ENCODE measurements around the gene NRG2.

The NRG2 gene

DNA sequence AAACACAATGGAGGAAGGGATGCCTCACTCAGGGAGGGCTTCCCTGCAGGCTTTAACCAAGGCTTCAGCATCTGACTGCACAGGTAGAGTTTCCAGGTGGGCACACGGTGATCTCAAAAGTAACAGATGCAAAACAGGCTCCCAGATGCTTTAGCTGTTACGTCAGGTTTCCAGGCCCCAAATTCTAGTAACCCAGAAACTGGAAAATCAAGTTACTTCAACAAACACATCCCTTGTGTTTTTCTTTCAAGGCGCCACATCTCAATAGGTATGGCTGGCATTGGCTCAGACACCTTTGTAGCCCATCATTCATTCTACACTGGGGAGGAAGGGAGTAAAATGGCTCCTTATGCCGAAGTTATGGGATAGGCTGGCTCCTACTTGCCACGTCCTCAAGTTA, 27.4 kb downstream of the NRG2 start:
- H3K27me3 ChIP-seq: no peaks in the 10 kb centered on the region
- no peaks in the 10 kb centered on the region for H3K9me3 ChIP-seq
- no peak overlapping the region for H3K27ac ChIP-seq
- H3K9ac ChIP-seq: no peak overlapping the region
- H3K4me3 ChIP-seq: no peak overlapping the region
- H3K4me2 ChIP-seq: no peak overlapping the region
- H3K36me3 ChIP-seq: no peaks in the 10 kb centered on the region
- H3K4me1 ChIP-seq: no peaks in the 10 kb centered on the region
- no peak for TF ChIP-seq Cebpa-rat (IDR thresholded peaks at IDR 0.05)
- no peaks in the 10 kb centered on the region for H4K20me1 ChIP-seq

DNA sequence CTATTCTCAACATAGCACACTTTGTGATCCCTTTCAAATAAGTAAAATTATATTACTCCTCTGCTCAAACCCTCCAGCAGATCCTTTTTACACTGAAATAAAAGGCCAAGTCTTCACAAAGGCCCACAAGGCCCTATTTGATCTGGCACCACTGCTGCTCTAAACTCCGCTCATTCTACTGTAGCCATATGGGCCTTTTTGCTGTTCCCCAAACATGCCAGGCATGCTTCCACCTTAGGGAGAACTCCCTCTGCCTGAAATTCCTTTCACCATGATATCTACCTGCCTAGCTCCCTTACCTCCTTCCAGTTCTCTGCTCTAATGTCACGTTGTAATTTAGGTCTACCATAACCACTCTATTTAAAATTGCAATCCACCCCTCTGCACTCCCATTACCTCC, 28.3 kb downstream of the NRG2 start:
- Histone ChIP-seq H3K27me3 (no peaks in the 10 kb centered on the region), H3K36me3 (no peaks in the 10 kb centered on the region), H3K4me1 (no peaks in the 10 kb centered on the region), H3K4me3 (no peak overlapping the region), H3K4me2 (no peak overlapping the region), H3K9me3 (no peaks in the 10 kb centered on the region), H3K9ac (no peak overlapping the region), H3K27ac (no peak overlapping the region), H4K20me1 (no peaks in the 10 kb centered on the region)
- TF ChIP-seq Cebpa-rat (IDR thresholded peaks at IDR 0.05): no peak

DNA sequence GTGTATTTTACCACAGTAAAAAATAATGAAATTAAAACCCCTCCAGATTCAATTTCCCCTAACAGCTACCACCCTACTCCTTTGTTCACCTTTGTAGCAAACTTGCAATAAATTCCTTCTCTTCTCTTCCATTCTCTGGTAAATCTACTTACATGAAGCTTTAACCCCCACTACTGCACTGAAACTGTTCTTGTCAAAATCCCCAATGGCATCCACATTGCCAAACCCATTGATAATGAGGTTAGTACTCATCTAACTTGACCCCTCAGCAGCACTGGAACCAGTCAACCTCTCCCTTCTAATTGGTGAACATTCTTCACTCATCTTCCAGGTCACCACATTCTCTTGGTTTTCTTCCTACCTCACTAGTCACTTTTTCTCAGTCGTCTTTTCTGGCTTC, 29.6 kb downstream of the NRG2 start:
- Histone ChIP-seq H3K4me3 (no peak overlapping the region), H3K27ac (no peak overlapping the region), H3K9ac (no peak overlapping the region), H3K4me1 (no peaks in the 10 kb centered on the region), H4K20me1 (no peaks in the 10 kb centered on the region), H3K4me2 (no peak overlapping the region), H3K9me3 (no peaks in the 10 kb centered on the region), H3K27me3 (no peaks in the 10 kb centered on the region), H3K36me3 (no peaks in the 10 kb centered on the region)
- TF ChIP-seq Cebpa-rat (IDR thresholded peaks at IDR 0.05): no peak

DNA sequence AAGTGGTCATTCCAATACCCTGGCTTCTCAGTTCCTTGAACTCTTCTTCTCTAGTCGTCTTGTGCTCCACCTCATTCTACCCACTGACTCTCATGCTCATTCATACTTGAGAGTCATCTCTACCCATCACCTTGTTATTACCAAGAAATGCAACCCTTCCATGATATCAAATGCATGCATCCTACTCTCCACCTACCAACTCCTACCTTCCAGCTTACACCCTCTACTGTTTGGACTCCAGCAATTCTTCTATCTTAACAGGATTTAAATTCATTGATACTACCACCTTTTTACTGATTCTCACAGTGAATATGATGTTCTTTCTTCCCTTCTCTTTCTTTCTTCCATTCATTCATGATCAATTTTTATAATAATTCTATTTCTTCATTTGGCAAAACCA, 30.7 kb downstream of the NRG2 start:
- TF ChIP-seq Cebpa-rat (IDR thresholded peaks at IDR 0.05): no peak
- Histone ChIP-seq H3K27ac (no peak overlapping the region), H3K27me3 (no peaks in the 10 kb centered on the region)

DNA sequence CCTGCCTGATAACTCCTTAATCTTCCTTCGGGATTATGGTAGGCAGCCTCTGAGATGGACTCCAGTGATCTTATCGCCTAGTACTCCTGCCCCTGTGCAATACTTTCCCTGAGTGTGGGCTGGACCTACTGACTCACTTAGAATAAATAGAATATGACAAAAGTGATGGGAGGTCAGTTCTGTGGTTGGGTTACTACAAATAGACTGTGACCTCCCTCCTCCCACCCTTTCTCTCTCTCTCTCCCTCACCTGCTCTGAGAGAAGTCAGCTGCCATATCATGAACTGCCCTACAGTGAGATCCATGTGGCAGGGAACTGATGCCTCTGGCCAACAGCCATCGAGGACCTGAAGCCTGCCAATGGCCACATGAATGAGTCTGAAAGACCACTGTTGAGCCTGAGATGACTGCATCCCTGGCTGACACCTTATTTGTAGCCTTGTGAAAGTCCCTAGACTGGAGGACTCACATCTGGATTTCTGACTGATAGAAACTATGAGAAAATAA, 31.7 kb downstream of the NRG2 start:
- TF ChIP-seq Cebpa-rat (IDR thresholded peaks at IDR 0.05): no peak
- H3K27ac ChIP-seq: no peak overlapping the region
- no peak overlapping the region for H3K4me2 ChIP-seq
- H3K9ac ChIP-seq: no peak overlapping the region
- H3K4me1 ChIP-seq: no peaks in the 10 kb centered on the region
- no peaks in the 10 kb centered on the region for H4K20me1 ChIP-seq
- no peak overlapping the region for H3K4me3 ChIP-seq
- no peaks in the 10 kb centered on the region for H3K9me3 ChIP-seq
- H3K27me3 ChIP-seq: no peaks in the 10 kb centered on the region
- H3K36me3 ChIP-seq: no peaks in the 10 kb centered on the region

More for the DNA sequence above, 30.7 kb downstream of the NRG2 start:
- Histone ChIP-seq H3K9ac (no peak overlapping the region), H3K9me3 (no peaks in the 10 kb centered on the region), H3K4me2 (no peak overlapping the region), H3K4me1 (no peaks in the 10 kb centered on the region), H4K20me1 (no peaks in the 10 kb centered on the region), H3K4me3 (no peak overlapping the region), H3K36me3 (no peaks in the 10 kb centered on the region)

DNA sequence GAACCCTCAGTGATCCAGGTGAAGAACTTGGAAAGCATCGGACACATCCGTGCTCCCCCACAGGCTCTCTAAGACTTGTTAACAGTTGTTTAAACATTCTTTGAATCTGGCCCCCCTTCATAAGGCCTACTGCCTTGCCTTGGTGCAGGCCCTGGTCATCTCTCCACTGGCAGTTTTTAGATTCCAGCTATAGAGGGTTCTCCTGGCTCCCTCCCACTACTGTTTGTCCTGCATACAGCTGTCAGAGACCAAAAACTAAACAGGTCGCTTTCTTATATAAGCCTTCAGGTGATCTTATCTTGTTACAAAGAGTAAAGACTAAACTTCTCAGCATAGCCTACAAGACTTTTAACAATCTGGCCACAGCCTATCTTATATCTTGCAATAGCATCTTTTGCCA, 32.3 kb downstream of the NRG2 start:
- Histone ChIP-seq H3K9ac (no peak overlapping the region), H3K27me3 (no peaks in the 10 kb centered on the region), H3K4me2 (no peak overlapping the region), H3K36me3 (no peaks in the 10 kb centered on the region), H4K20me1 (no peaks in the 10 kb centered on the region), H3K4me1 (no peaks in the 10 kb centered on the region), H3K4me3 (no peak overlapping the region), H3K27ac (no peak overlapping the region), H3K9me3 (no peaks in the 10 kb centered on the region)
- no peak for TF ChIP-seq Cebpa-rat (IDR thresholded peaks at IDR 0.05)

DNA sequence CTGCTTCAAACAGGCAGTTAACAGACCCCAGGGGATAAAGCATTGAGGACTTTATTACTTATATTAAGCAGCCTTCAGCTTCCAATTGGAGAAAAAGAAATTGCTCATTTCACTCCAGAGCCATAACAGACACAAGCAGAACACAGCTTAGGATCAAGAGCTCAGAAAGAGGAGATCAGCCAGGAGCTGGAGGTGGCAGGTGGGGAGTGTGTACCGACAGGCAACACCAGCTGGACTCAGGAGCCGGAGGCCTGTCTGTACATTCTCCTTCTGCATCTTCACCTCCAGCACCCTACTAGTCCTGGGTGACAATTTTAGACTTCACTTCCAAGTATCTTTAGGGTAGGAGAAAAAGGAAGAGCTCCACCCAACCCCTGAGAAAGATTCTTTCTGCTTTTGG, 35.8 kb downstream of the NRG2 start:
- Histone ChIP-seq H3K4me1 (no peaks in the 10 kb centered on the region), H3K4me3 (no peak overlapping the region), H3K4me2 (no peak overlapping the region), H3K27me3 (no peaks in the 10 kb centered on the region), H3K9me3 (no peaks in the 10 kb centered on the region), H3K27ac (no peak overlapping the region), H3K9ac (no peak overlapping the region), H3K36me3 (no peaks in the 10 kb centered on the region), H4K20me1 (no peaks in the 10 kb centered on the region)
- no peak for TF ChIP-seq Cebpa-rat (IDR thresholded peaks at IDR 0.05)

DNA sequence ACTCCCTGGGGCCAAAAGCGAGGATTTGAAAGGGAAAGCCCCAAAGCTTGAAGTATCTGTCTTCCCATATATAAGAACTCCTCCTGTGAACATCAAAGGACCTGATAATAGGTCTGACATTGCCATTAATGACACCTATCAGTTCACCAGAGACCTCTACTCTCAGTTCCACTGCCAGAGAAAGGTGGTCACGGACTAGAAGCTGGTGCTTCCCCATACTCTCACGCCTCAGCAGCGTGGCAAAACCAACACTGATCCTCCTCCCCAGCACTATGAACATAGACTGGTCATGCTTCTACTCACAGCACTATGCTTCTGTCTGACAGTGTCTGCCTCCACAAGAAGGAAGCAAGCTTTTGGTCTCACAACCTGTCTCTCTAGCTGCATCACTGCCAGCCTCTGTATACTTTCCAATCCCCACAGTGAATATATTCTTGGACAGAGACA, 37.9 kb downstream of the NRG2 start:
- Histone ChIP-seq H3K9me3 (no peaks in the 10 kb centered on the region), H3K27ac (no peak overlapping the region), H3K4me2 (no peak overlapping the region), H3K9ac (no peak overlapping the region), H3K4me3 (no peak overlapping the region), H3K4me1 (peaks cover 1% of the 10 kb centered on the region), H3K36me3 (no peaks in the 10 kb centered on the region), H4K20me1 (no peaks in the 10 kb centered on the region), H3K27me3 (no peaks in the 10 kb centered on the region)
- TF ChIP-seq Cebpa-rat (IDR thresholded peaks at IDR 0.05): no peak

DNA sequence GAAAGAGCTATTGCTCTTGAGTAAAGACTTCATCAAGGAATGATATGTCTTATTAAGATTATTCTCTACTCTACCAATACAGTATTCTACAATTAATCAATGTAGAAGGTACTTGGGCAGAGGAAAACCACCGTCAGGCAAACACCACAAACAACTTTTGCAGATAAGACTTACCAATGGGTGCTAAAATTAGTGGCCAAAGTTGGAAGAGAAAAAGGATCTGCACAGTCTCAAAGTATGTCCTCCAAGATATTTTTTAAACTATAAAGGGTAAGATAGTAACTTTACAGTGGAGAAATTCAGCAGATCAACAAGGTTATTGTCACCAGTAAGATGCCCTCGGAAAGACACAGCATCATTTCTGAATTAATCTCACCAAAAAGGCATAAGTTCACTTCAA, 38.9 kb downstream of the NRG2 start:
- Histone ChIP-seq H3K27ac (no peak overlapping the region), H3K27me3 (no peaks in the 10 kb centered on the region), H3K4me1 (peaks cover 10% of the 10 kb centered on the region), H3K36me3 (no peaks in the 10 kb centered on the region), H3K9me3 (no peaks in the 10 kb centered on the region), H3K4me2 (no peak overlapping the region), H4K20me1 (no peaks in the 10 kb centered on the region), H3K4me3 (no peak overlapping the region), H3K9ac (no peak overlapping the region)
- TF ChIP-seq Cebpa-rat (IDR thresholded peaks at IDR 0.05): no peak

DNA sequence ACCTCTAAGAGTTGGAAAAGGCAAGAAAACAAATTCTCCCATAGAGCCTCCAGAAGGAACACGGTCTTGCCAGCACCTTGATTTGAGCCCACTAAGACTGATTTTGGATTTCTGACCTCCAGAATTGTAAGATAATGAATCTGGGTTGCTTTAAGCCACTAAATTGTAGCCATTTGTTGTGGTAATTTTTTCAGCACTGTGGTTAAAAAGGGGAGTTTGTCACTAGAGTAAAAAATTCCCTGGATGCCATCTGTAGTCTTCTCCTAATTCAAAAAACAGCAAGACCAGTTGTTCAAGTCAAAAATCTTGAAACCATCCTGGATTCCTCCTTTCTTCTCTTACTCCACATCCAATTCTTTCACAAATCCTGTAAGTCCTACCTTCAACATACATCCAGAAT, 39.6 kb downstream of the NRG2 start:
- Histone ChIP-seq H3K4me1 (peaks cover 16% of the 10 kb centered on the region), H3K9ac (no peak overlapping the region), H3K36me3 (no peaks in the 10 kb centered on the region), H4K20me1 (no peaks in the 10 kb centered on the region), H3K9me3 (no peaks in the 10 kb centered on the region), H3K4me3 (no peak overlapping the region), H3K27me3 (no peaks in the 10 kb centered on the region), H3K4me2 (no peak overlapping the region), H3K27ac (no peak overlapping the region)
- TF ChIP-seq Cebpa-rat (IDR thresholded peaks at IDR 0.05): no peak

DNA sequence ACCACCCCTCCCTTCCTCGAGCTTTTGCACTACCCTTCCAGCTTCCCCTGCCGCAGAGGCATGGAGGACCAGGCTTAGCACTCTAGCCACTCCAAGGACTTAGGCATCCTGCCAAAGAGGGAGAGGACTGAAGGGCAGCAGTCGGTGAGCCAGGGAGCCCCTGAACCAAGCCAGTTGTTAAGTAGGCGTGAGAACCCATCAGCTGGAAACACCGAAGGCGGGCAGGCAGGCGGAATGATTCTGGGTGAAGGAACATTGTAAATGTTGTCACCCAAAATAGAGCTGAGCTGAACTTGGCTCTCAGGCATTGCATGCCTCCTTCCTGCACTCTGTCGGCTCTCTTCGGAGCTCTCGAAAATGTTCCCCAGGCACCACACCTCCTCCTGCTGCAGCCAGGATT, 42.8 kb downstream of the NRG2 start:
- Histone ChIP-seq H3K4me3 (no peak overlapping the region), H3K9ac (no peak overlapping the region), H3K4me1 (peaks cover 16% of the 10 kb centered on the region), H3K9me3 (no peaks in the 10 kb centered on the region), H3K4me2 (no peak overlapping the region), H3K27me3 (no peaks in the 10 kb centered on the region), H3K36me3 (no peaks in the 10 kb centered on the region), H4K20me1 (no peaks in the 10 kb centered on the region), H3K27ac (no peak overlapping the region)
- TF ChIP-seq Cebpa-rat (IDR thresholded peaks at IDR 0.05): no peak

Data from BLaER1 (cell line).